HG03575 (cell line): Measurements from ENCODE around the gene SUSD6.
A peak's percentile ranks its signal among the peaks of the same experiment; 100 is the strongest.

Source experiments
- ATAC-seq: cut with Tn5 transposase; IDR thresholded peaks from one replicate; pipeline ENCODE4 v1.9.1; 2021; ENCODE audit not compliant: unreplicated experiment, insufficient number of reproducible peaks, low FRiP score; ENCODE audit errors: extremely low read depth

SUSD6 gene

GRCh38 chr14:69615496-69616407, 4.4 kb downstream of the SUSD6 start:
- peak; percentile 34 for ATAC-seq

GRCh38 chr14:69616408-69616773, 5.0 kb downstream of the SUSD6 start:
- no peak for ATAC-seq

- ATAC-seq = no peak
These were observed 6.4 kb downstream of the SUSD6 start for GRCh38 chr14:69617796-69618195.

- no peak for ATAC-seq
These were observed 7.6 kb downstream of the SUSD6 start for GRCh38 chr14:69619012-69619411.

- no peak for ATAC-seq
These were observed 8.8 kb downstream of the SUSD6 start for GRCh38 chr14:69620211-69620611.

GRCh38 chr14:69620981-69621380, 9.6 kb downstream of the SUSD6 start:
- ATAC-seq = no peak

GRCh38 chr14:69624136-69624535, 12.7 kb downstream of the SUSD6 start:
- ATAC-seq = no peak

- peak; percentile 39 for ATAC-seq
These were observed 14.1 kb downstream of the SUSD6 start for GRCh38 chr14:69625299-69626131.

GRCh38 chr14:69626132-69626500, 14.7 kb downstream of the SUSD6 start:
- ATAC-seq = no peak

GRCh38 chr14:69629225-69630127, 18.1 kb downstream of the SUSD6 start:
- ATAC-seq = no peak

GRCh38 chr14:69630360-69630759, 19.0 kb downstream of the SUSD6 start:
- ATAC-seq = no peak

- ATAC-seq = no peak
These were observed 20.1 kb downstream of the SUSD6 start for GRCh38 chr14:69631509-69631908.

GRCh38 chr14:69632164-69632563, 20.8 kb downstream of the SUSD6 start:
- ATAC-seq = no peak

- ATAC-seq = no peak
These were observed 21.3 kb downstream of the SUSD6 start for GRCh38 chr14:69632593-69633151.

- ATAC-seq = no peak
These were observed 21.8 kb downstream of the SUSD6 start for GRCh38 chr14:69633238-69633637.

- ATAC-seq = no peak
These were observed 24.7 kb downstream of the SUSD6 start for GRCh38 chr14:69635981-69636639.

- ATAC-seq = no peak
These were observed 25.5 kb downstream of the SUSD6 start for GRCh38 chr14:69636718-69637480.
